ENCODE results near the gene PAFAH2. TPM values are rescaled to one million over a fixed set of nuclear protein-coding genes. Genes with fewer than 3 reads are reported as not detected.

Gene PAFAH2
- total and polyA plus RNA-seq, 11 donors, result 5.8 to 18.6 (median 9.2) TPM

- ATAC-seq, result no peak
- no peak overlapping the region for H3K27ac ChIP-seq
- intact Hi-C loops (cut with DNase I), result no loop called here
- H3K4me1 ChIP-seq, result peaks cover 0 to 15% (median 0%) of the 10 kb centered on the region in 12 donors
- WGBS, 4 donors, result 70 to 80% (median 76%) methylated on average over 8 of the region's 8 CpGs
- H3K27me3 ChIP-seq, result no peaks in the 10 kb centered on the region
- no peaks in the 10 kb centered on the region for H3K9me3 ChIP-seq
- no peak for DNase-seq
- no peak for TF ChIP-seq CTCF (IDR thresholded peaks at IDR 0.05)
- TF ChIP-seq POLR2A (IDR thresholded peaks at IDR 0.05), result no peak
- peaks cover 0 to 100% (median 79%) of the 10 kb centered on the region in 9 donors for H3K36me3 ChIP-seq
- H3K4me3 ChIP-seq, result no peak overlapping the region
Observed at GRCh38 chr1:25971066-25971810, 26.6 kb downstream of the PAFAH2 start.

- Histone ChIP-seq H3K9me3 (no peaks in the 10 kb centered on the region), H3K4me1 (peaks cover 0 to 15% (median 0%) of the 10 kb centered on the region in 12 donors), H3K4me3 (no peak overlapping the region), H3K27ac (no peak overlapping the region), H3K36me3 (peaks cover 0 to 98% (median 62%) of the 10 kb centered on the region in 9 donors), H3K27me3 (no peaks in the 10 kb centered on the region)
- ATAC-seq (no peak), DNase-seq (no peak)
- TF ChIP-seq POLR2A (IDR thresholded peaks at IDR 0.05) (no peak), CTCF (IDR thresholded peaks at IDR 0.05) (no peak)
- 93 to 96% (median 94%) methylated on average over 3 of the region's 3 CpGs for WGBS, 4 donors
- intact Hi-C loops (cut with DNase I), result no loop called here
Observed at GRCh38 chr1:25967308-25967707, 30.6 kb downstream of the PAFAH2 start.

GRCh38 chr1:25959611-25960010 lies 38.3 kb downstream of the PAFAH2 start:
- 91 to 96% (median 92%) methylated on average over 2 of the region's 2 CpGs for WGBS, 4 donors
- H3K4me1 ChIP-seq, result no peaks in the 10 kb centered on the region
- no peak overlapping the region for H3K4me3 ChIP-seq
- intact Hi-C loops (cut with DNase I), result no loop called here
- no peaks in the 10 kb centered on the region for H3K27me3 ChIP-seq
- no peak overlapping the region for H3K27ac ChIP-seq
- no peak for TF ChIP-seq POLR2A (IDR thresholded peaks at IDR 0.05)
- no peak for TF ChIP-seq CTCF (IDR thresholded peaks at IDR 0.05)
- no peaks in the 10 kb centered on the region for H3K9me3 ChIP-seq
- no peak for ATAC-seq
- DNase-seq, result no peak
- peaks cover 0 to 73% (median 65%) of the 10 kb centered on the region in 9 donors for H3K36me3 ChIP-seq

- no peak for TF ChIP-seq POLR2A (IDR thresholded peaks at IDR 0.05)
- TF ChIP-seq CTCF (IDR thresholded peaks at IDR 0.05), result no peak
- intact Hi-C loops (cut with DNase I), result no loop called here
- peaks cover 0 to 62% (median 55%) of the 10 kb centered on the region in 9 donors for H3K36me3 ChIP-seq
- H3K4me3 ChIP-seq, result no peak overlapping the region
- no peaks in the 10 kb centered on the region for H3K4me1 ChIP-seq
- DNase-seq, result no peak
- ATAC-seq, result no peak
- WGBS, 4 donors, result 89 to 94% (median 92%) methylated on average over 6 of the region's 6 CpGs
- H3K27me3 ChIP-seq, result no peaks in the 10 kb centered on the region
- no peak overlapping the region for H3K27ac ChIP-seq
- no peaks in the 10 kb centered on the region for H3K9me3 ChIP-seq
Observed at GRCh38 chr1:25958465-25958864, 39.4 kb downstream of the PAFAH2 start.

Measured in heart left ventricle (tissue), 16 donors.